Testis (tissue), 3 donors: Measurements from ENCODE around the gene XYLB. TPM values are rescaled to one million over a fixed set of nuclear protein-coding genes. Genes with fewer than 3 reads are reported as not detected.

Experiments
- DNase-seq: peaks from one replicate; pipeline ENCODE4 v3.0.0-alpha.2; 2019
- H3K27ac ChIP-seq, 2 donors: fragments of 200-600 bp; sonication (generic); one replicate each; pipeline ENCODE4 v1.5.1; 2019
- H3K27me3 ChIP-seq: fragments of 200-600 bp; sonication (generic); one replicate; pipeline ENCODE4 v1.5.1; 2019
- H3K36me3 ChIP-seq: fragments of 200-600 bp; sonication (generic); one replicate; pipeline ENCODE4 v1.5.1; 2017; ENCODE audit warnings: low read depth; ENCODE audit errors: missing control alignments
- H3K4me1 ChIP-seq: fragments of 200-600 bp; sonication (generic); one replicate; pipeline ENCODE4 v1.5.1; 2019
- H3K4me3 ChIP-seq, 2 donors: fragments of 200-600 bp; sonication (generic); one replicate each; pipeline ENCODE4 v1.5.1; 2017 to 2019
- H3K9me3 ChIP-seq: fragments of 200-600 bp; sonication (generic); one replicate; pipeline ENCODE4 v1.5.1; 2017
- POLR2A ChIP-seq: fragments of 450-650 bp; IDR thresholded peaks from one replicate; pipeline ENCODE4 v1.6.1; 2017; ENCODE audit warnings: antibody characterized with exemption, mild to moderate bottlenecking, moderate library complexity
- whole genome bisulfite sequencing, 2 donors: methylation state at CpG; one replicate each; pipeline ENCODE4 v1.1.5; 2018; 5-methylcytosine and 5-hydroxymethylcytosine counted together
- intact Hi-C: fragments of 100-400 bp; cut with DNase I; formaldehyde crosslinking; loops from one replicate; pipeline ENCODE4 v1.15.1; 2023; ENCODE audit warnings: low total_unique reads
- polyA plus RNA-seq: library from polyadenylated mRNA; stranded (reverse); fragments of 350-450 nt; fragmentation: Illumina TruSeq; extraction: RNeasy Lipid Tissue Mini Kit (QIAGEN cat#74804); gene quantifications from one replicate; pipeline ENCODE4 v1.2.3, GENCODE V29; 2014; ENCODE audit warnings: low read depth, low replicate concordance; ENCODE audit not compliant: insufficient read depth
- total RNA-seq, 2 donors: library from RNA; depleted of rRNA; stranded (reverse); fragments of >200 nt; gene quantifications; one replicate each; pipeline ENCODE4 v1.2.3, GENCODE V29; 2016
- TF ChIP-seq, protein P1 (sequence below), 3 experiments: fragments of 450-650 bp in 2 of 3; fragments of 200-600 bp in 1 of 3; sonication (generic) in 1 of 3; IDR thresholded peaks; one replicate each; pipeline ENCODE4 v1.5.1; 2016 to 2019; ENCODE audit warnings: antibody characterized with exemption in 3 of 3, mild to moderate bottlenecking in 2 of 3, moderate library complexity in 1 of 3

The XYLB gene
- total and polyA plus RNA-seq, 3 donors from 2014 or later, result 1.7 to 12.4 (median 5.9) TPM

GRCh38 chr3:38362825-38363224 is 16.2 kb downstream of the XYLB start:
- Histone ChIP-seq H3K4me1 (no peaks in the 10 kb centered on the region), H3K9me3 (no peaks in the 10 kb centered on the region), H3K27me3 (no peaks in the 10 kb centered on the region), H3K27ac (no peak overlapping the region), H3K4me3 (no peak overlapping the region), H3K36me3 (no peaks in the 10 kb centered on the region)
- intact Hi-C loops, result no loop called here
- no peak for TF ChIP-seq POLR2A
- TF ChIP-seq, protein P1, sequence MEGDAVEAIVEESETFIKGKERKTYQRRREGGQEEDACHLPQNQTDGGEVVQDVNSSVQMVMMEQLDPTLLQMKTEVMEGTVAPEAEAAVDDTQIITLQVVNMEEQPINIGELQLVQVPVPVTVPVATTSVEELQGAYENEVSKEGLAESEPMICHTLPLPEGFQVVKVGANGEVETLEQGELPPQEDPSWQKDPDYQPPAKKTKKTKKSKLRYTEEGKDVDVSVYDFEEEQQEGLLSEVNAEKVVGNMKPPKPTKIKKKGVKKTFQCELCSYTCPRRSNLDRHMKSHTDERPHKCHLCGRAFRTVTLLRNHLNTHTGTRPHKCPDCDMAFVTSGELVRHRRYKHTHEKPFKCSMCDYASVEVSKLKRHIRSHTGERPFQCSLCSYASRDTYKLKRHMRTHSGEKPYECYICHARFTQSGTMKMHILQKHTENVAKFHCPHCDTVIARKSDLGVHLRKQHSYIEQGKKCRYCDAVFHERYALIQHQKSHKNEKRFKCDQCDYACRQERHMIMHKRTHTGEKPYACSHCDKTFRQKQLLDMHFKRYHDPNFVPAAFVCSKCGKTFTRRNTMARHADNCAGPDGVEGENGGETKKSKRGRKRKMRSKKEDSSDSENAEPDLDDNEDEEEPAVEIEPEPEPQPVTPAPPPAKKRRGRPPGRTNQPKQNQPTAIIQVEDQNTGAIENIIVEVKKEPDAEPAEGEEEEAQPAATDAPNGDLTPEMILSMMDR (IDR thresholded peaks at IDR 0.05), result no peak
- DNase-seq, result no peak
- WGBS, 2 donors, result 92 to 98% methylated on average over 9 of the region's 9 CpGs

DNA sequence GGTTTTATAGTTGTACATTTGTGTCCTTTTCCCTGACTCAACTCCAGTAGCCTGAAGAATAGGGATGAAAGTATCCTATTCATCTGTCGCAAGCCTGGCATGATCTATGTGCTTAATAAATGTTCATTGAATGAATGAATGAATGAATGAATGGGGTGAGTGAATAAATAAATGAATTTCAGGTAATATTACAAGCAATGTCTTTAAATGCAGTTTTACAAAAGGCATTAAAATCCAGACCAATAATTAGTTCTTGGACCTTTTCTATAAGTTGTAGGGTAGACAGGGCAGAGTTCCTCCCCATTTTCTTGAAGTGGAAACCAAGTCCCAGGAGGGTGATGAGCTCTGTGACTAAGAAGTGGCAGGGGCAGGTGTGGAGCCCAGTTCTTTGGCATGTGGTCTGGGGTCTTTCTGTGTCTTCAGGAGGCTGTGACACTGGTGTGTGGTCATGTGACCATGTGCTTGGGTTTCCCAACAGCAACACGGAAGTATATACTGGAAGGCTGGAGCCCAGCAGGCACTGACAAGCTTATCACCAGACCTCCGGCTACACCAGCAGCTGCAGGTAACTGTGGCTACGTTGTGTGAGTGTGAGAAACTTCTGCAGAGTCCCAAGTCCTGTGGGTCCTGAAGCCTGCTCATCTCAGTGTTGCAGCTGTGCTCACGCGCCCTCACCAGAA is 18.3 kb downstream of the XYLB start:
- H3K36me3 ChIP-seq, result no peaks in the 10 kb centered on the region
- 89 to 96% methylated on average over 4 to 6 of the region's 6 CpGs for WGBS, 2 donors

DNA sequence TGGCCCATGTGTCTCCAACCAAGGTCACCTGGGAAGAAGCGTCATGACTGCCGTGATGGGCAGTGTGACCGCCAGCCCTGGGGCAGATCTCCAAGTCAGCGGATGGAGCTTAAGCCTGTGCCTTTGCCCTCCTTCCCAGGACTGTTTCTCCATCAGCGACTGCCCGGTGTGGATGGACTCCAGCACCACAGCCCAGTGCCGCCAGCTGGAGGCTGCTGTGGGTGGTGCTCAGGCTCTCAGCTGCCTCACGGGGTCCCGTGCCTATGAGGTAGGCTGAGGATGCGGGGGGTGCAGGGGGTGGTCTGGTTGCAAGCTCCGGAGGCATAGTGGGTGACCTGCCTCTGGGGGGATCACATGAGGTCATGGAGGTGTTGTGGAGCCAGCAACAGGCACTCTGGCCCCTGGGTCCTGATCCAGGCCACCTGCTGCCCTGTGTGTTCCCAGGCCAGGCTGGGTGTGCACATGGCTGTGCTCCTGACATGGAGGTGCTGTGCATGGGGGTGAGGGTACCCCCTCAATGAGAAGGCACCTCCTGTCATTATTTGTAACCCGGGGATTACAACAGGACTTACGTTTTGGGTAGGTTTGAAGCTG is 19.0 kb downstream of the XYLB start:
- intact Hi-C loops, result no loop called here
- no peak overlapping the region for H3K27ac ChIP-seq
- no peak for DNase-seq
- no peaks in the 10 kb centered on the region for H3K9me3 ChIP-seq
- no peaks in the 10 kb centered on the region for H3K4me1 ChIP-seq
- H3K27me3 ChIP-seq, result no peaks in the 10 kb centered on the region
- WGBS, 2 donors, result 78 to 94% methylated on average over 2 to 13 of the region's 13 CpGs
- H3K4me3 ChIP-seq, result no peak overlapping the region
- TF ChIP-seq, protein P1 (IDR thresholded peaks at IDR 0.05), result no peak
- TF ChIP-seq POLR2A, result no peak
- H3K36me3 ChIP-seq, result no peaks in the 10 kb centered on the region

More for the DNA sequence above, 18.3 kb downstream of the XYLB start:
- Histone ChIP-seq H3K9me3 (no peaks in the 10 kb centered on the region), H3K4me3 (no peak overlapping the region), H3K4me1 (no peaks in the 10 kb centered on the region), H3K27me3 (no peaks in the 10 kb centered on the region), H3K27ac (no peak overlapping the region)
- intact Hi-C loops, result no loop called here
- TF ChIP-seq POLR2A, result no peak
- TF ChIP-seq, protein P1 (IDR thresholded peaks at IDR 0.05), result no peak
- no peak for DNase-seq

DNA sequence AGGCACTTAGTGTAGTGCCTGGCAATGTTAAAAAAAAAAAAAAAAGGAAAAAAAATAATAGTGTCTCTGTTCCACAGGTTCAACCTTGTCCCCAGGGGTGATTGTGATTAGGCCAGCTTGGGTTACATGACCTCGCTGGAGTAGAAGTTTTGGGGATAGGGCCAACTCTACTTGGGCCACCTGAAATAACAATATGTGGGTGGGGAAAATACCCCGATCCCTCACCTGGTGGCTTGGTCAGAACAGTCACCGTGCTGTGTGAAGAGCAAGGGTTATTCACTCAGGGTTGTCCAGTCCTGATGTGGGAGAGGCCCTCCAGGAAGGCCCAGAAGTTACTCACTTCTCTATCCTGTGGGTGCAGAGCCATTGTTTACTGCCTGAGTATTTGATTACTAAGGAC is 19.5 kb downstream of the XYLB start:
- Histone ChIP-seq H3K9me3 (no peaks in the 10 kb centered on the region), H3K27ac (no peak overlapping the region), H3K4me1 (no peaks in the 10 kb centered on the region), H3K36me3 (no peaks in the 10 kb centered on the region), H3K27me3 (no peaks in the 10 kb centered on the region), H3K4me3 (no peak overlapping the region)
- no peak for DNase-seq
- 93 to 94% methylated on average over 3 of the region's 3 CpGs for WGBS, 2 donors
- no peak for TF ChIP-seq POLR2A
- TF ChIP-seq, protein P1 (IDR thresholded peaks at IDR 0.05), result no peak
- intact Hi-C loops, result no loop called here

- no peaks in the 10 kb centered on the region for H3K36me3 ChIP-seq
- intact Hi-C loops, result no loop called here
- 72 to 89% methylated on average over 3 of the region's 3 CpGs for WGBS, 2 donors
These were observed 21.2 kb downstream of the XYLB start for GRCh38 chr3:38367779-38368178.

More at GRCh38 chr3:38367779-38368178, 21.2 kb downstream of the XYLB start:
- DNase-seq, result no peak
- no peak overlapping the region for H3K4me3 ChIP-seq
- H3K27me3 ChIP-seq, result no peaks in the 10 kb centered on the region
- TF ChIP-seq, protein P1 (IDR thresholded peaks at IDR 0.05), result no peak
- no peak for TF ChIP-seq POLR2A
- H3K9me3 ChIP-seq, result no peaks in the 10 kb centered on the region
- no peaks in the 10 kb centered on the region for H3K4me1 ChIP-seq
- H3K27ac ChIP-seq, result no peak overlapping the region
